SK-N-MC (cell line): Measurements from ENCODE around the gene CDH4.

Experiments used
- DNase-seq: peaks from one replicate; pipeline ENCODE4 v3.0.0-alpha.2; 2011; ENCODE audit warnings: low read depth, low spot score
- H3K27ac ChIP-seq: fragments of 200-600 bp; sonication (generic); 2 replicates; pipeline ENCODE4 v1.5.1; 2016; ENCODE audit warnings: mixed run types
- H3K36me3 ChIP-seq: fragments of 200-600 bp; sonication (generic); 2 replicates; pipeline ENCODE4 v1.6.1; 2017; ENCODE audit warnings: antibody characterized with exemption, low read length, mixed read lengths; ENCODE audit not compliant: insufficient read depth
- H3K4me3 ChIP-seq: fragments of 200-600 bp; sonication (generic); 2 replicates; pipeline ENCODE4 v1.5.1; 2016
- H3K9ac ChIP-seq: fragments of 200-600 bp; sonication (generic); 2 replicates; pipeline ENCODE4 v1.8.0; 2017; ENCODE audit warnings: mixed run types, mixed read lengths; ENCODE audit not compliant: insufficient read length
- H3K9me3 ChIP-seq: fragments of 200-600 bp; sonication (generic); 2 replicates; pipeline ENCODE4 v1.6.1; 2017; ENCODE audit warnings: low read depth, mild to moderate bottlenecking, antibody characterized with exemption, low read length, moderate library complexity, mixed read lengths
- EZH2 ChIP-seq: fragments of 200-600 bp; sonication (generic); IDR thresholded peaks from one replicate; pipeline ENCODE4 v1.6.1; 2017; ENCODE audit warnings: antibody characterized with exemption
- FOXP2 ChIP-seq: optimal IDR thresholded peaks from 2 replicates; pipeline ENCODE3; 2011; ENCODE audit warnings: mild to moderate bottlenecking, moderate library complexity; ENCODE audit not compliant: insufficient read depth; ENCODE audit errors: extremely low read length, control extremely low read depth
- POLR2AphosphoS5 ChIP-seq: IDR thresholded peaks from 2 replicates; pipeline ENCODE4 v1.6.1; 2012; ENCODE audit warnings: mild to moderate bottlenecking, low read depth, low read length, borderline replicate concordance

The CDH4 gene

DNA sequence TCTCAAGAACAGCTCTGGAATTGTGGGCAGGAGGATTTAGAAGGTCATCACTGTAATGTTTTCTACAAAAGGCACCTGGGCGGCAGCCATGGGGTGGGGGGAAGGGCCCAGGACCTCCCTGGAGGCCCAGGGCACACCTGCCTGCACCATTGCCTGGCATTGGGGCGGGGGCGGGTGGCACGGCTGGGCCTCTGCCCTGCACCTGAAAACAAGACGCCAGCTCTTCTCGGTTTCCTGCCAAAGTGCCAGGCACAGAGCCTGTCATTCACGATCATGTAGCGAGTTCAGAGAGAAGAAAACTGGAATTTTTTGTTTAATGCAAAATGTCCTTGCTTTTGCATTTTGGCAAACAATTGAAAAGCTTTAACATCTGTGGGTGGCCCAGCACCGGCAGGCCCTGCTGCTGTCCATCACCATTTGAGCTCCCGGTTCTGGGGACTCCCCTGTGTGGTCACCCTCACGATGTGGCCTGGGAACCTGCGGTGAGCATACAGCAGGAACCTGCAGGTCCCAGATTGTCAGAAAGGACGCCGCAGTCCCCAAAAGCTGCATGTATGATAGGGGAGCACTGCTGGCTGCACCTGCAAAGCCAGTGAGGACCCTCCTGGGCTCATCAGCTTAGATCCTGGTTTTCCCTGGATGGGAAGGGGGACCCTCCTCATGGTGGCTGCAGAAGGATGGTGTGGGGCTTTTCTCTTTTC lies 262.9 kb downstream of the CDH4 start:
- H3K27ac ChIP-seq: no peak overlapping the region
- no peak overlapping the region for H3K4me3 ChIP-seq
- H3K9me3 ChIP-seq: no peaks in the 10 kb centered on the region
- H3K9ac ChIP-seq: no peak overlapping the region
- TF ChIP-seq FOXP2 (no peak), POLR2AphosphoS5 (no peak), EZH2 (no peak)
- H3K36me3 ChIP-seq: no peaks in the 10 kb centered on the region
- DNase-seq: no peak

DNA sequence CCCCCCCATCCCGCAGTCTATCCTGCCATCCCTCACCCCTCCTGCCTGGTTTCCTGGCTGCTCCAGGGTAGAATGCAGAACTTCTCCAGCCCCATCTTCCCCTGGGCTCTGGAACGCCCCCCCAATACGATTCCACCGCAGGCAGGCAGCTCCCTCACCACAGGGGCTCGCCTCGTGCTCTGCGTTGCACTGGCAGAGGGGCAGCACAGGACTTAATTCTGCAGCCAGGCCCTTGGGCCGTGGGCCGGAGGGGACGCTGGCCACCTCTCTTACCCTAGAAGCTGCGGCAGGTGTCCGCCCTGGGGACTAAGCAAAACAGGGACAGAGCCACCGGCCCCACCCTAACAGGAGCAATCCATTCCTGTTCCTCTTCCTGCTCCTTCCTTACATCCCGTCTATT lies 263.9 kb downstream of the CDH4 start:
- TF ChIP-seq EZH2: no peak
- TF ChIP-seq POLR2AphosphoS5: no peak
- no peak for TF ChIP-seq FOXP2
- Histone ChIP-seq H3K36me3 (no peaks in the 10 kb centered on the region), H3K4me3 (no peak overlapping the region)

DNA sequence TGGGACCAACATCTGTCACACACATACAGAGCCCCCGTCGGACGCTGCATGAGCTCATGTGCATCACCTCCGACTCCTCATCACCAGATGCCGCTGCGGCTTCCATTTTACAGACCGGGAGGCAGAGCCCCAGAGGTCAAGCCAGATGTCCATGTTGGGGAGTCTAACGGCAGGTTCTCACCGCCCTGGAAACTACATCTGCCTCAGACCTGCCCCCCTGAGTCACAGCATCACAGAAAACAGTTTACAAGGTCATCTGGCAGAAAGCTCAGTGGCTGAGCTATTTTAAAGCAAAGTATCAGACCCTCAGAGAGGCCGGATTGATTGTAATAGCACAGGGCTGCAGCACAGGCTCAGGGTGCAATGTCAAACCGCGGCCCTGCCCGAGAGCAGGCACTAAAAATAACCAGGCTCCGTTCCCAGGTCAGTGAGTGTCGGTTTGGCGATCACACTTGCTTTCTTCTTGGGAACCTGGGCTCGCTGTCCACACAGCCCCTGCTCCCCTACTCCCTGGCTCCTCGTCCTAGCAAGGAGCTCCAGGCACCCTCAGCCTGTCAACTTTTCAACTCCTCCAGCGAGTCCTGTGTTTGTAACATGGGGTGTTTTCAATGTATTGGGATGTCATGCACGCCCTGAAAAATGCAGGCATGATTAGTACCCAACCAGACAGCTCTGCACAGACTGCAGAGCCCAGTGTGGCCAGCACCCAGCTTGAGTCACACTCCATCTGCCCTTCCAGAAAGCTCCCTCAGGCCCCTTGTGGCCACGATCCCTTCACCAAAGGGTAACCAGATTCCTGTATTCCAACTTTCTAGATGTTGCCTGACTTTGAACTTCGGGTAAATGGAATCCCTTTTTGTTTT lies 264.5 kb downstream of the CDH4 start:
- DNase-seq: no peak
- no peaks in the 10 kb centered on the region for H3K9me3 ChIP-seq
- no peak overlapping the region for H3K27ac ChIP-seq

More for the DNA sequence above, 263.9 kb downstream of the CDH4 start:
- H3K9ac ChIP-seq: no peak overlapping the region
- no peaks in the 10 kb centered on the region for H3K9me3 ChIP-seq
- H3K27ac ChIP-seq: no peak overlapping the region
- no peak for DNase-seq

DNA sequence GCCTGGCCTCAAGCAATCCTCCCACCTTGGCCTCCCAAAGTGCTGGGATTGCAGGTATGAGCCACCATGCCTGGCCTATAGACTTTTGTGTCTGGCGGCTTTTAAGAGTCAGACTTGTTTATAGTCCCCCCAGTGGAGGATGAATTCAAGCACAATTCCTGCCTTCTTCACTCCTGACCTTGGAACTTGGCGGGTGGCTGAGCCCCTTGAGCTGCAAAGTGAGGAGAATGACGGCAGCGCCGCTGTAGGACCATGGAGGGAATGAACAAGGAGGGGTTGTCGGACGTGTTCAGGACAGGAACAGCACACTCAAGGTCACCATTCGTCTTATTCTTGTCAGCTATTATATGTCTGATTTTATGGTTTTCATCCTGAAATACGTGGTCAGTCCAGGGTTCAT lies 265.4 kb downstream of the CDH4 start:
- H3K27ac ChIP-seq: no peak overlapping the region
- no peak overlapping the region for H3K9ac ChIP-seq
- TF ChIP-seq EZH2 (no peak), FOXP2 (no peak), POLR2AphosphoS5 (no peak)
- H3K36me3 ChIP-seq: no peaks in the 10 kb centered on the region
- no peak overlapping the region for H3K4me3 ChIP-seq
- DNase-seq: no peak
- H3K9me3 ChIP-seq: no peaks in the 10 kb centered on the region

More for the DNA sequence above, 264.5 kb downstream of the CDH4 start:
- H3K9ac ChIP-seq: no peak overlapping the region
- no peaks in the 10 kb centered on the region for H3K36me3 ChIP-seq
- no peak overlapping the region for H3K4me3 ChIP-seq
- TF ChIP-seq FOXP2 (no peak), POLR2AphosphoS5 (no peak), EZH2 (no peak)

DNA sequence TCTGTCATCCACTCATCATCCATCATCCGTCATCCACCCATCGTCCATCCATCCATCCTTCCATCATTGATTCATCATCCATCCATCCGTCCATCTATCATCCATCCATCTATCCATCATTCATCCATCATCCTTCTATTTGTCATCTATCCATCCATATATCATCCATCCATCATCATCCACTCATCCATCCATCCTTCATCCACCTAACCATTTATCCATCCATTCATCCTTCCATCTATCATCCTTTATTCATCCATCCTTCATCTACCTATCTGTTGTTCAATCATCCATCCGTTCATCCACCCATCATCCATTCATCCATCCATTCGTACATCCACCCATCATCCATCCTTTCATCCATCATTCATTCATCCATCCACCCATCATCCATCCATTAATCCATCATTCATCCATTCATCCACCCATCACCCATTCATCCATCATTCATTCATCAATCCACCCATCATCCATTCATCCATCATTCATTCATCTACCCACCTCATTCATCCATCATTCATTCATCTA lies 266.4 kb downstream of the CDH4 start:
- no peak for DNase-seq
- Histone ChIP-seq H3K27ac (no peak overlapping the region), H3K9ac (no peak overlapping the region), H3K4me3 (no peak overlapping the region), H3K36me3 (no peaks in the 10 kb centered on the region), H3K9me3 (no peaks in the 10 kb centered on the region)
- TF ChIP-seq EZH2 (no peak), POLR2AphosphoS5 (no peak), FOXP2 (no peak)

DNA sequence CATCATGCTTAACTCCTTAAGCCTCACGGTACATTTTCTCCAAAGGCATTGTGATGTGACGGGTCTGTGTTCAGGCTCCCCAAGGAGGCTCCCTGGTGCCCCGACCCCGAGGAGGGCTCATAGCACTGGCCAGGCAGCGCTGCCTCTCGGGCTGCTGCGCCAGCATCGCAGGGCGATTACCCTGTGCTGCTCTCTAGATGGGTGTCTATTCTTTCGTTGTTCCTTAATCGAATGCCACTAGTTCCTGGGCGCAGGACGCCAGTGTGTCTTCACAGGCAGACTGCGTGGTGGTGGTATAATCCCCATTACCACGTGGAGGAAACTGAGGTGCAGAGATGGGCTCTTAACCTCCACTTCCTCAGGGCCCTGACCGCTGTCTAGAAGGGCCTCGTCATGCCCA lies 267.4 kb downstream of the CDH4 start:
- no peak for DNase-seq
- no peaks in the 10 kb centered on the region for H3K9me3 ChIP-seq
- no peak overlapping the region for H3K9ac ChIP-seq
- no peak overlapping the region for H3K4me3 ChIP-seq
- H3K27ac ChIP-seq: no peak overlapping the region
- no peak for TF ChIP-seq FOXP2
- no peak for TF ChIP-seq EZH2
- no peak for TF ChIP-seq POLR2AphosphoS5
- no peaks in the 10 kb centered on the region for H3K36me3 ChIP-seq

DNA sequence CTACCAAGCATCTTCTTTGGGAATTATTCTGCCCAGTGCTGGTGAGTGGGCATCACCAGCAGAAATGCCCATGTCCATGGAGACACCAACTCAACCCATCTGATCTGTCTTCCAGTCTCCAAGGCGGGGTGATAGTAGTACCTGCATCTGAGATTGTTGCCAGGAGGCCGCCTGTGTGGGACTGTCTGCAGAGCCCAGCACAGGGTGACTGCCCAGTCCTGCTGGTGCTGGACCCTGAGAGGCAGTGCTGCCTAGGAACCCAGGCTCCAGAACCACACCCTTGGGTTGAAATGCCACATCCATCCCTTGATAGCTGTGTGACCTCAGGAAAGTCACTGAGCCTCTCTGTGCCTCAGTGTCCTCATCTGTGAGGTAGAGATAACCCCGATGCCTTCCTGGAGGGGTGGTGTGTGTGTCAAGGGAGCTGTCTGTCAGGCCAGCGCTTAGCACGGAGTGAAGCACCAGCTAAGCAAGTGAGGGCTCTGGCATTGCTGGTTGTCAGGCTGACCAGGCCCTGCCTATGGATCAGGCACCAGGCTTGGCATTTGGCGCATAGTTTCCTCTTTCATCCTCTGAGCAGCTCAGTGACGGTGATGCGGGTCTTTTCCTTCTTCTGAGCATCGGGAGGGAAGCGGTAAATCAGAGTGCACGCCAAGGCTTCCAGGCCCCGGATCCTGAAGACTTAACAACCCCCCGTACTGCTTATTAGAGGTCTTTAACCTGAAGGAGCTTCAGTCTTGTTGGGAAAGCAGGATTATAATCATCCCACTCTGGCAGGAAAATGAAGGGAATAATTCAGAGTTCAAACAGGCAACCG lies 268.2 kb downstream of the CDH4 start:
- H3K27ac ChIP-seq: no peak overlapping the region
- no peaks in the 10 kb centered on the region for H3K36me3 ChIP-seq
- no peak overlapping the region for H3K4me3 ChIP-seq
- TF ChIP-seq POLR2AphosphoS5 (no peak), FOXP2 (no peak)
- no peak overlapping the region for H3K9ac ChIP-seq
- no peak for DNase-seq
- no peaks in the 10 kb centered on the region for H3K9me3 ChIP-seq
